ENCODE data around the gene MAPKAPK2.

The MAPKAPK2 gene

GRCh38 chr1:206705726-206706297 lies 21.1 kb downstream of the MAPKAPK2 start:
- no peak for DNase-seq

- no peak for DNase-seq
Observed at GRCh38 chr1:206706298-206706791, 21.6 kb downstream of the MAPKAPK2 start.

GRCh38 chr1:206706806-206707366 lies 22.2 kb downstream of the MAPKAPK2 start:
- DNase-seq = no peak

- DNase-seq = no peak
Observed at GRCh38 chr1:206708058-206708457, 23.4 kb downstream of the MAPKAPK2 start.

- DNase-seq = no peak
Observed at GRCh38 chr1:206708882-206709281, 24.2 kb downstream of the MAPKAPK2 start.

- no peak for DNase-seq
Observed at GRCh38 chr1:206709322-206709721, 24.6 kb downstream of the MAPKAPK2 start.

- no peak for DNase-seq
Observed at GRCh38 chr1:206709772-206710459, 25.2 kb downstream of the MAPKAPK2 start.

GRCh38 chr1:206710460-206710823 lies 25.7 kb downstream of the MAPKAPK2 start:
- DNase-seq = no peak

GRCh38 chr1:206713070-206713469 lies 28.4 kb downstream of the MAPKAPK2 start:
- no peak for DNase-seq

- no peak for DNase-seq
Observed at GRCh38 chr1:206713910-206714312, 29.2 kb downstream of the MAPKAPK2 start.

GRCh38 chr1:206714331-206715058 lies 29.8 kb downstream of the MAPKAPK2 start:
- DNase-seq = no peak

- no peak for DNase-seq
Observed at GRCh38 chr1:206715120-206715519, 30.4 kb downstream of the MAPKAPK2 start.

GRCh38 chr1:206715552-206716158 lies 30.9 kb downstream of the MAPKAPK2 start:
- DNase-seq = no peak

GRCh38 chr1:206716159-206716869 lies 31.6 kb downstream of the MAPKAPK2 start:
- DNase-seq = no peak

- no peak for DNase-seq
Observed at GRCh38 chr1:206716870-206717673, 32.4 kb downstream of the MAPKAPK2 start.

- DNase-seq = no peak
Observed at GRCh38 chr1:206717674-206717989, 32.9 kb downstream of the MAPKAPK2 start.

- DNase-seq = no peak
Observed at GRCh38 chr1:206719169-206719839, 34.6 kb downstream of the MAPKAPK2 start.

- no peak for DNase-seq
Observed at GRCh38 chr1:206721454-206721853, 36.7 kb downstream of the MAPKAPK2 start.

- no peak for DNase-seq
Observed at GRCh38 chr1:206722751-206723461, 38.2 kb downstream of the MAPKAPK2 start.

- no peak for DNase-seq
Observed at GRCh38 chr1:206723462-206723804, 38.7 kb downstream of the MAPKAPK2 start.

Data from amniotic stem cell (primary cell).